HG03460 (cell line): Measurements from ENCODE around the gene OR56A3.
A peak's percentile ranks its signal among the peaks of the same experiment; 100 is the strongest.
"Not testable (repeated sequence)": the region's sequence is repeated elsewhere in the genome, so short reads cannot be mapped to it uniquely, and the experiment has no call there.

ENCODE experiments used
- ATAC-seq: cut with Tn5 transposase; IDR thresholded peaks from one replicate; pipeline ENCODE4 v1.9.1; 2021; ENCODE audit not compliant: unreplicated experiment

Gene OR56A3, protein sequence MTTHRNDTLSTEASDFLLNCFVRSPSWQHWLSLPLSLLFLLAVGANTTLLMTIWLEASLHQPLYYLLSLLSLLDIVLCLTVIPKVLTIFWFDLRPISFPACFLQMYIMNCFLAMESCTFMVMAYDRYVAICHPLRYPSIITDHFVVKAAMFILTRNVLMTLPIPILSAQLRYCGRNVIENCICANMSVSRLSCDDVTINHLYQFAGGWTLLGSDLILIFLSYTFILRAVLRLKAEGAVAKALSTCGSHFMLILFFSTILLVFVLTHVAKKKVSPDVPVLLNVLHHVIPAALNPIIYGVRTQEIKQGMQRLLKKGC

GRCh38 chr11:5941951-5942350, at the start of gene OR56A3:
Gene OR56A3 (plus strand): TSS chr11:5942251. CDS start chr11:5947347, 5,096 bp downstream.
- no peak for ATAC-seq

GRCh38 chr11:5892908-5893307, 49.1 kb upstream of the OR56A3 start, which contains the start of gene OR52E5:
Gene OR52E5 (plus strand): TSS chr11:5893208. CDS start chr11:5900777, 7,569 bp downstream.
- ATAC-seq, result no peak

GRCh38 chr11:5899534-5899933, 42.5 kb upstream of the OR56A3 start:
- no peak for ATAC-seq

GRCh38 chr11:5910540-5910939, 31.5 kb upstream of the OR56A3 start:
- no peak for ATAC-seq

GRCh38 chr11:5922749-5923426, 19.2 kb upstream of the OR56A3 start:
- ATAC-seq, result peak; percentile 81

DNA sequence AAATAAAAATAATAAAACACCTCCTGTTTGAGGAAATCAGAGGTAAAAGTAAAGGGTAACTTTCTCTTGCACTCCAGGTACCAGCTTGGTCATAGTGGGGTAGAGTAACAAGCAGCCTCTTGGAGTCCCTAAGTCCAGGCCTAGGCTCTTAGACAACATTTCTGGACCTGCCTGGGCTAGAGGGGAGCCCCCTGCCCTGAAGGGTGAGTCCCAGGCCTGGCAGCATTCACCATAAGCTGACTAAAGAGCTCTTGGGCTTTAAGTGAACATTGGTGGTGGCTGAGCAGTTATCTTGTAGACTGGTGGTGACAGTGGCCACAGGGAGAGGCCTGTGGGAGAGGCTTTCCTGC, 18.6 kb upstream of the OR56A3 start:
- ATAC-seq, result peak; percentile 51

DNA sequence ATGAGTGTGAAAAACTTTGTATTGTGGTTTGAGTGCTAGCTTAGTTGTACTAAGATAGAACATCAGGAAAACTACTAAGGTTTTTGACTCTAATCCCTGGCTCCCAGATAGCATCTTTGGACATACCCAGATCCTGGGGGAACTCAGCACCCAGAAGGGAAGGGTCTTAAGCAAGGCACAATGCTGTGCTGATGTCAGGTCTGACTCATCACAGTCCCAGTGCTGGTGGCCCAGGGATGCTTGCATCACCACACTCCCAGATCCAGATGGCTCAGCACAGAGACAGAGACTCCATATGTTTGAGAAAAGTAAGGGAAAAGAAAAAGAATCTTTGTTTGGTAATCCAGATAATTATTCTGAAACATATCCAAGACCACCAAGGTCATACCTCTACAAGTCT, 18.3 kb upstream of the OR56A3 start:
- ATAC-seq, result peak; percentile 34

DNA sequence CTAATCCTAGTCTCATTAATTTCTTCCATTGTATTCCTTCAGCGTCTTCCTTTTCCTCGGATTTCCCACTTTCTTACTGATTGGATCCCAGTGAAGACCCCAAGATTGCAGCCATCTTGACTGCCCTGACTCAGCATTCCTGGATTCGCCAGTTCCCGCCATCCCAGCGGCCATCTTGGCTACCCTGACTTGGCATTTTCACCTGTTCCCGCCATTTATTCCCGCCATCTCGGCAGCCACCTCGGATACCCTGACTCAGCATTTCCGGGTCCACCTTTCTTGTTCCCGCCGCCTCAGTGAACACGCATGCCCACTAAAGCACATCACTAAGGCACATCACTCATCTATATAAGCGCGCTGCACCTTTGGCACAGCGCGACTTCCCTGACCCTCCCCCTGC, 13.8 kb upstream of the OR56A3 start:
- no peak for ATAC-seq

DNA sequence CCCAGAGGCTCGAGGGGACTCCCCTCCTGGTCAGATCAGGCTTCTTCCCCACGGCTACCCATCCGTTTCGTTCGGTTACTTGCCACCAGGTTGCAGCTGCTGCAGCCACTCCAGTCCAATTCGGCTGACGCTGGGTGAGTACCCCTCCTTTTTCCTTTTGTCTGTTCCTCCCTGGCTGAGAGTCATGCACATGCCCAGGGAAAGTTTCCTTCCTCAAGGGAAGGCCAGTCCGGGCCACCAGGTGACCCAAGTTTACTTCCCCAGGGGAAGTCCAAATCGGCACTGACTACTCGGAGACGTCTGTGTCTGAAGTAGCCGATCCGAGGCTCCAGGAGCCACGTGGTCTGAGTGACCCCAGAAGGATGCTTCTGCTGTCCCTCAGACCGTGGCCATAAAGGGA, 13.2 kb upstream of the OR56A3 start:
- ATAC-seq, result no peak

DNA sequence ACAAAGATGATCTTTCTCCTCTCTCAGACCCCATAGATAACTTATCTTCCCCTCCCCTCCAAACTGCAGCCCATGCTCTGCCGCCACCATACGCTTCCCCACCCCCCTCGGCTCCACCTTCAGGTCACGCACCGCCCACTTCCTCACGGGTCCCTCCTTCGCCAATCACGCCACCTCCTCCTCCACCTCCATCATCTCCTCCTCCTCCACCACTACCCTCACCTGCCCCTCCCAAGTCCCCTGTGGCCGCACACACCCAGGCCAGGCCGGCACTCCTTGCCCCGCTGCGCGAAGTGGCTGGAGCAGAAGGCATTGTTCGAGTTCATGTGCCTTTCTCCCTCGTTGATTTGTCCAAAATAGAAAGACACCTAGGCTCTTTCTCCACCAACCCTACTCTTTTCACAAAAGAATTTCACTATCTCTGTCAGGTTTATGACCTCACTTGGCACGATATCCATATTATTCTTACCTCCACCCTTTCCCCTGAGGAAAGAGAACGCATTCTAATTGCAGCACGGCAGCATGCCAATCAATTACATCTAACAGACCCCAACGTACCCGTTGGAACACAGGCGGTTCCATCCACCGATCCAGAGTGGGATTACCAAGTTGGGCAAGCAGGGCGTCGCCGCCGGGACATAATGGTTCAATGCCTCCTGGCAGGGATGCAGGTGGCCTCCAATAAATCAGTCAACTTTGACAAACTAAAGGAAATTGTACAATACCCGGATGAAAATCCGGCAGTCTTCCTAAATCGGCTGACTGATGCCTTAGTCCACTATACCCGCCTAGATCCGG, 12.3 kb upstream of the OR56A3 start:
- no peak for ATAC-seq

DNA sequence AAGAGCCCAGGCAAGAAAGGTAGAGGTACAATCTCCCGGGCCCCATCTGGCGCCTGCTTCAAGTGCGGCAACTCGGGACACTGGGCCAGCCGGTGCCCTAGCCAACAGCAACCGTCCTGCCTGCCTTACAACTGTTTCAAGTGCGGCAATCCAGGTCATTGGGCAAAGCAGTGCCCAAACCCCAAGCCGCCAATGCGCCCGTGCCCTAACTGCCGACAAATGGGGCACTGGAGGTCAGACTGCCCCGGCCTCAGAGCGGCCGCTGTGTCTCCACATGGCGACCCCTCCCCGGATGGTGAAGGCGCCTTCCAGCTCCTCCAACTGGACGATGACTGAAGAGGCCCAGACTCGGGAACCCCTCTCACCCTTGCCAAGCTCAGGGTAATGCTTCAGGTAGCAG, 11.4 kb upstream of the OR56A3 start:
- no peak for ATAC-seq

GRCh38 chr11:5931061-5931460, 11.0 kb upstream of the OR56A3 start:
- ATAC-seq, result no peak

DNA sequence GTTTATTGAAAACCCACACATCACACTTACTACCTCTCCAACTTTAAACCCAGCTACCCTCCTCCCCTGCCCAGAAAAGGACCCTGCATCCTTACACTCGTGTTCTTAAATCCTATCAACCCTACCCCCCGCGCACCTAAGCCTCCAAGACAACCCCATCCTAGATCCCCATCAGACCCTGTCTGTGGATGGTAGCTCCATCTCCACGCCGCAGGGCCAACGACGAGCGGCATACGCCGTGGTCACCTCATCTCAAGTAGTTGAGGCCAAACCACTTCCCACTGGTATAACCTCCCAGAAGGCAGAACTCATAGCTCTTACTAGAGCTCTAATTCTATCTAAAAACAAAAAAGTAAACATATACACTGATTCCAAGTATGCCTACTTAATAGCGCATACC, 9.4 kb upstream of the OR56A3 start:
- no peak for ATAC-seq

DNA sequence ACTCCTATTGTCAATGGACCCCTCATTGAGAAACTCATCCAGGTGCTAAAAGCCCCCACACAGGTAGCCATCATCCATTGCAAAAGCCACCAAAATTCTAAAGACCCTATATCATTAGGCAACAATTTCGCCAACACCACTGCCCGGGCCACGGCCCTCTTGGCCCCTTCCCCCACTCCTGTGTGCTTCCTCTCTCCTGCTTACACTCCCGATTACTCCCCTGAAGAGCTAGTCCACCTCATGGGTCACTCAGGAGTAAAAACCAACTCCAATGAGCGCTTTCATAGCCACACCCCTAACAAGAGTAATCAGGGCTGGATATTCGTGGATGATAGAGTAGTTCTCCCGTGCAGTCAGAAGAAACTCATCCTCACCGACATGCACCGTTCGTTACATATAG, 8.9 kb upstream of the OR56A3 start:
- no peak for ATAC-seq

DNA sequence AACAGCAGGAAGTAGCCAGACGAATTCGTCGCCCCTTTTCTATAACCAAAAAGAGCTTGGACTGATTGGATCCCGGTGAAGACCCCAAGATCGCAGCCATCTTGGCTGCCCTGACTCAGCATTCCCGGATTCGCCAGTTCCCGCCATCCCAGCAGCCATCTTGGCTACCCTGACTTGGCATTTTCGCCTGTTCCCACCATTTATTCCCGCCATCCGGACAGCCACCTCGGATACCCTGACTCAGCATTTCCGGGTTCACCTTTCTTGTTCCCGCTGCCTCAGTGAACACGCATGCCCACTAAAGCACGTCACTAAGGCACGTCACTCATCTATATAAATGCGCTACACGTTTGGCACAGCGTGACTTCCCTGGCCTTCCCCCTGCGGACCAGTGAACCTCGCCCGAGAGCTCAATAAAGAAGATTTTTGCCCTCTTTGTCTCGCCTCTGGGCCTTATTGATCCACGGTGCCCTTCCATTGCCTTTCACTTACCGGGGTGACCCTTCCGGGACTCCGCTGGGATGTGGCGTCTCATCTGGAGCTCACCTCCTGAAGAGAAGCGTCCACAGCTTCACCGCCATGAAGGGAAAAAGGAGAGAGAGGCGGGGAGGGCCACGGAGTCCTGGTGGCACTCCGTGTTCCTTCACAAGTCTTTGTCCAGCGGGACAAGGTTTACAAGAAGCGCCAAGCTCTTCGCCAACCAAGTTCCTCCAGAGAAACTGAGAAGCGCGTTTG, 4.0 kb upstream of the OR56A3 start:
- no peak for ATAC-seq

- no peak for ATAC-seq
Measured at GRCh38 chr11:5938603-5938965, 3.5 kb upstream of the OR56A3 start.

DNA sequence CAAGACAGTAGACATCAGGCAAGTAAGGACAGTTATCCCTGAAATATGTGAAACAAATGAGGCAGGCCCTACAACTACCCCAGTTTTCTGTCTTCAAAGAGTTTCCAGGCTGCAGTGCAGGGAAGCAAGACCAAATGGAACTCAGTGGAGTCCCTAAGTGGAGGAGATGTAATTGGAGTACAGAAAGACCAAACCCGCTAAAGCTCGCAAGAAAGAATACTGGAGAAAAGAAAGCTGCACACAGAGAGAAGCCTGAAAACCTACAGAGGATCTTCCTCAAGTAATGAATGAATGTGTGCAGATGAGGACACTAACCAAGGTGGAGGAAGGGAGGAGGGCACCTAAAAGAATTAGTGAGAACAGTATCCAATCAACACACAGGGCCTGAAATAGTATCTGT, 1.3 kb upstream of the OR56A3 start:
- ATAC-seq, result no peak

DNA sequence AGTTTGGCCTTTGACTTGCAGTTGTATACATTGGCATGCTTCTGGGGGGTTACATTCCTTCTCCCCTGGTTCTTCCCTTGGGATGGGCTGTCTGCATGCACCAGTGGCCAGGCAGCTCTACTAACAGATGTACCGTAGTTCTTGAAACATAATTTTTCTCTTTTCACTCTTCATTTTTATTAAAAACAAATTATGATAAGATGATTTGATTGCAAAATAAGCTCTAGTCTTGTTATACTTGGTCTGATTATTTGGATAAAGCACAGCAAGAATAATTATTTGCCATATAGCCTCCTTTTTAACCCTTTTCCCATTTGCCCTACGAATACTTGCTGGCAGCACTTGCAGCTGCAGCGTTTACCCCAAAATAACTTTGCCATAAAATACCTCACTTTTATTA, 13.5 kb downstream of the OR56A3 start:
- no peak for ATAC-seq

DNA sequence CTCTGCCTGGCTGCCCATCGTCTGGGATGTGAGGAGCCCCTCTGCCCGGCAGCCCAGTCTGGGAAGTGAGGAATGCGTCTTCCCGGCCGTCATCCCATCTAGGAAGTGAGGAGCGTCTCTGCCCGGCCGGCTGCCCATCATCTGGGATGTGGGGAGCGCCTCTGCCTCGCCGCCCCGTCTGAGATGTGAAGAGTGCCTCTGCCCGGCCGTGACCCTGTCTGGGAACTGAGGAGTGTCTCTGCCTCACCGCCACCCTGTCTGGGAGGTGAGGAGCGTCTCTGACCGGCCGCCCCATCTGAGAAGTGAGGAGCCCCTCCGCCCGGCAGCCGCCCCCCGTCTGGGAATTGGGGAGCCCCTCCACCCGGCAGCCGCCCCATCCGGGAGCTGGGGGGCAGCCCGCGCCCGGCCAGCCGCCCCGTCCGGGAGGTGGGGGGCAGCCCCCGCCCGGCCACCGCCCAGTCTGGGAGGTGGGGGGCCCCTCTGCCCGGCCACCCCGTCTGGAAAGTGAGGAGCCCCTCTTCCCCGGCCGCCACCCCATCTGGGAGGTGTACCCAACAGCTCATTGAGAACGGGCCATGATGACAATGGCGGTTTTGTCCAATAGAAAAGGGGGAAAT, 18.8 kb downstream of the OR56A3 start:
- not testable (repeated sequence) for ATAC-seq

DNA sequence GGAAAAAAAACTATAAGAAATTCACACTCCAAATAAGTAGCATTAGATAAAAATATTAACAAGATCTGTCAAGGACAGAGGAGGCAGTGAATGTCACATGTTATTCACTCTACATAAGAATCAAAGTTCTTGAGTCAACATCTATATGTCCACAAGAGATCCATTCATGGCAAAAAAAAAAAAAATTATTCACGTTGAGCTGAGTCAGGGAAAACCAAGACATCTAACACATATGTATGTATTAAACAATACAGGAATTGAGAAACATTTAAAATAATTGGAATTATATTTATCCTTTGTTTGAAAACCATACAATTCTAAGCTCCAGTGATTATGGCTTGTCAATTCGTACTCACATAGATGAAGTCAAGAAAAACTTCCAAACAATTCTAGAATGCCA, 24.9 kb downstream of the OR56A3 start:
- no peak for ATAC-seq

DNA sequence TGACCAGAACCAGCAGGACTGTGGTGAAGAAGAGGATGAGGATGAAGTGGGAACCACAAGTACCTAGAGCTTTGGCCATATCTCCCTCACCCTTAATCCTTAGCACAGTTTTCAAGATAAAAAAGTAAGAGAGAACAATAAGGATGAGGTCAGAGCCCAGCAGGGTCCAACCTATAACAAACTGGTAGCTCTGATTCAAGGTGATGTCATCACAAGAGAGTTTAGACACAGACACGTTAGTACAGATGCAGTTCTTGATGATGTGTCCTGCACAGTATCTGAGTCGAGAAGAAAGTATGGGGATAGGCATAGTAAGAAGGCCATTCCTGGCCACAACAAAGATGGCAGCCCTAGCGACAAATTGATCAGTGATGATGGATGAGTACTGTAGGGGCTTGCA, 25.7 kb downstream of the OR56A3 start:
- no peak for ATAC-seq
